ENCODE results near the gene TGFB2. TPM values are rescaled to one million over a fixed set of nuclear protein-coding genes. Genes with fewer than 3 reads are reported as not detected.

The TGFB2 gene
- polyA plus RNA-seq, 1 donor from 2014 or later, result 0.10 TPM

DNA sequence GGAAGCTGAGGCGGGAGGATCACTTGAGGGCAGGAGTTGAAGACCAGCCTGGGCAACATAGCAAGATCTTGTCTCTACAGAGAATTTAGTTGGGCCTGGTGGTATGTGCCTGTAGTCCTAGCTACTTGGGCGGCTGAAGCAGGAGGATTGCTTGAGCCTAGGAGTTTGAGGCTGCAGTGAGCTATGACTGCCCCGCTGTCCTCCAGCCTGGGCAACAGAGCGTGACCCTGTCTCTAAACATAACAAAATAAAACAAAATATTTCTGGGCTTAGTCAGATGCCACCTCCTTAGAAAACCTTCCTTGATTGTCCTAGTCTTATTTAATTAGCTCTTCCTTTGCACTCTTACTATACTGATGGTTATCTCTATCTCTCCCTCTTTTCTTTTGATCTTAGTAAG lies 8.5 kb downstream of the TGFB2 start:
- Histone ChIP-seq H4K20me1 (ENCODE audit: insufficient read depth) (no peaks in the 10 kb centered on the region), H3K36me3 (ENCODE audit: insufficient read depth, low read length) (no peaks in the 10 kb centered on the region), H3K4me2 (ENCODE audit: low read length) (no peak overlapping the region), H3K9me2 (ENCODE audit: insufficient read depth, low read length) (no peaks in the 10 kb centered on the region), H3K27ac (ENCODE audit: low read length) (no peak overlapping the region), H3K4me3 (ENCODE audit: low read length) (no peak overlapping the region), H3K27me3 (ENCODE audit: insufficient read depth, low read depth, low read length) (no peaks in the 10 kb centered on the region), H3K9me3 (ENCODE audit: low read length) (no peaks in the 10 kb centered on the region), H3F3A (ENCODE audit: insufficient read depth, low read length, poor library complexity, severe bottlenecking) (no peaks in the 10 kb centered on the region), H2AFZ (ENCODE audit: low read depth, low read length) (no peak overlapping the region), H3K79me2 (replicated peaks; ENCODE audit: insufficient read depth, low read length) (no peaks in the 10 kb centered on the region), H3K9ac (ENCODE audit: low read length) (no peak overlapping the region)
- TF ChIP-seq SMC3 (conservative IDR thresholded peaks at IDR 0.05; ENCODE audit: poor library complexity) (no peak), TAF1 (IDR thresholded peaks at IDR 0.05; ENCODE audit: low read depth) (no peak), RAD21 (conservative IDR thresholded peaks at IDR 0.05) (no peak), EZH2 (IDR thresholded peaks at IDR 0.05; ENCODE audit: borderline replicate concordance, insufficient read depth, low read length, poor library complexity, severe bottlenecking) (no peak), MXI1 (conservative IDR thresholded peaks at IDR 0.05; ENCODE audit: poor library complexity, severe bottlenecking) (no peak), EP300 (conservative IDR thresholded peaks at IDR 0.05; ENCODE audit: poor library complexity, severe bottlenecking) (no peak), POLR2AphosphoS5 (IDR thresholded peaks at IDR 0.05) (no peak)
- TF ChIP-seq, protein P1, sequence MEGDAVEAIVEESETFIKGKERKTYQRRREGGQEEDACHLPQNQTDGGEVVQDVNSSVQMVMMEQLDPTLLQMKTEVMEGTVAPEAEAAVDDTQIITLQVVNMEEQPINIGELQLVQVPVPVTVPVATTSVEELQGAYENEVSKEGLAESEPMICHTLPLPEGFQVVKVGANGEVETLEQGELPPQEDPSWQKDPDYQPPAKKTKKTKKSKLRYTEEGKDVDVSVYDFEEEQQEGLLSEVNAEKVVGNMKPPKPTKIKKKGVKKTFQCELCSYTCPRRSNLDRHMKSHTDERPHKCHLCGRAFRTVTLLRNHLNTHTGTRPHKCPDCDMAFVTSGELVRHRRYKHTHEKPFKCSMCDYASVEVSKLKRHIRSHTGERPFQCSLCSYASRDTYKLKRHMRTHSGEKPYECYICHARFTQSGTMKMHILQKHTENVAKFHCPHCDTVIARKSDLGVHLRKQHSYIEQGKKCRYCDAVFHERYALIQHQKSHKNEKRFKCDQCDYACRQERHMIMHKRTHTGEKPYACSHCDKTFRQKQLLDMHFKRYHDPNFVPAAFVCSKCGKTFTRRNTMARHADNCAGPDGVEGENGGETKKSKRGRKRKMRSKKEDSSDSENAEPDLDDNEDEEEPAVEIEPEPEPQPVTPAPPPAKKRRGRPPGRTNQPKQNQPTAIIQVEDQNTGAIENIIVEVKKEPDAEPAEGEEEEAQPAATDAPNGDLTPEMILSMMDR (IDR thresholded peaks at IDR 0.05; ENCODE audit: poor library complexity, severe bottlenecking), result no peak
- TF ChIP-seq, protein P2, sequence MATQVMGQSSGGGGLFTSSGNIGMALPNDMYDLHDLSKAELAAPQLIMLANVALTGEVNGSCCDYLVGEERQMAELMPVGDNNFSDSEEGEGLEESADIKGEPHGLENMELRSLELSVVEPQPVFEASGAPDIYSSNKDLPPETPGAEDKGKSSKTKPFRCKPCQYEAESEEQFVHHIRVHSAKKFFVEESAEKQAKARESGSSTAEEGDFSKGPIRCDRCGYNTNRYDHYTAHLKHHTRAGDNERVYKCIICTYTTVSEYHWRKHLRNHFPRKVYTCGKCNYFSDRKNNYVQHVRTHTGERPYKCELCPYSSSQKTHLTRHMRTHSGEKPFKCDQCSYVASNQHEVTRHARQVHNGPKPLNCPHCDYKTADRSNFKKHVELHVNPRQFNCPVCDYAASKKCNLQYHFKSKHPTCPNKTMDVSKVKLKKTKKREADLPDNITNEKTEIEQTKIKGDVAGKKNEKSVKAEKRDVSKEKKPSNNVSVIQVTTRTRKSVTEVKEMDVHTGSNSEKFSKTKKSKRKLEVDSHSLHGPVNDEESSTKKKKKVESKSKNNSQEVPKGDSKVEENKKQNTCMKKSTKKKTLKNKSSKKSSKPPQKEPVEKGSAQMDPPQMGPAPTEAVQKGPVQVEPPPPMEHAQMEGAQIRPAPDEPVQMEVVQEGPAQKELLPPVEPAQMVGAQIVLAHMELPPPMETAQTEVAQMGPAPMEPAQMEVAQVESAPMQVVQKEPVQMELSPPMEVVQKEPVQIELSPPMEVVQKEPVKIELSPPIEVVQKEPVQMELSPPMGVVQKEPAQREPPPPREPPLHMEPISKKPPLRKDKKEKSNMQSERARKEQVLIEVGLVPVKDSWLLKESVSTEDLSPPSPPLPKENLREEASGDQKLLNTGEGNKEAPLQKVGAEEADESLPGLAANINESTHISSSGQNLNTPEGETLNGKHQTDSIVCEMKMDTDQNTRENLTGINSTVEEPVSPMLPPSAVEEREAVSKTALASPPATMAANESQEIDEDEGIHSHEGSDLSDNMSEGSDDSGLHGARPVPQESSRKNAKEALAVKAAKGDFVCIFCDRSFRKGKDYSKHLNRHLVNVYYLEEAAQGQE (IDR thresholded peaks at IDR 0.05; ENCODE audit: borderline replicate concordance), result no peak

DNA sequence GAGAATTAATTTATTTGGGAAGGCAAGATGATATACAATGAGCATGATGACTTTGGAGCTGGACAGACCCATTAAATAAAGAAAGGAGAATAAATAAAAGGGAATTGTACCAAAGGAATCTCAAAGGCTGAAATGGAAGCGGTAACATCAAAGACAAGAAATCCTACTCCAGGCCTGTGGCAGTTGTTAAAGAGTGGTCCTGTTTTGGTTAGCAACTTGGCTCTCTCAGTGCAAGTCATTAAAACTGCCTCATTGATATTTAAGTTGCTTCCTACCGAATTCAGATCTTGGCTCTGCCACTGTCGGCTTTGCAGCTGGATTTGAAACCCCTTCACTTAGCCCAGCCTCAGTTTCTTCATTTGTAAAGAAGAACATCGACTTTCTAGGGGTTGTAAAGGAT lies 10.1 kb downstream of the TGFB2 start:
- TF ChIP-seq EP300 (conservative IDR thresholded peaks at IDR 0.05; ENCODE audit: poor library complexity, severe bottlenecking) (no peak), POLR2AphosphoS5 (IDR thresholded peaks at IDR 0.05) (no peak), TAF1 (IDR thresholded peaks at IDR 0.05; ENCODE audit: low read depth) (no peak), MXI1 (conservative IDR thresholded peaks at IDR 0.05; ENCODE audit: poor library complexity, severe bottlenecking) (no peak), RAD21 (conservative IDR thresholded peaks at IDR 0.05) (no peak), EZH2 (IDR thresholded peaks at IDR 0.05; ENCODE audit: borderline replicate concordance, insufficient read depth, low read length, poor library complexity, severe bottlenecking) (no peak), SMC3 (conservative IDR thresholded peaks at IDR 0.05; ENCODE audit: poor library complexity) (no peak)
- TF ChIP-seq, protein P2 (IDR thresholded peaks at IDR 0.05; ENCODE audit: borderline replicate concordance), result no peak
- TF ChIP-seq, protein P1 (IDR thresholded peaks at IDR 0.05; ENCODE audit: poor library complexity, severe bottlenecking), result no peak
- H3K27me3 ChIP-seq (ENCODE audit: insufficient read depth, low read depth, low read length), result no peaks in the 10 kb centered on the region
- H3K9me2 ChIP-seq (ENCODE audit: insufficient read depth, low read length), result no peaks in the 10 kb centered on the region
- no peak overlapping the region for H2AFZ ChIP-seq (ENCODE audit: low read depth, low read length)
- H4K20me1 ChIP-seq (ENCODE audit: insufficient read depth), result no peaks in the 10 kb centered on the region
- no peak overlapping the region for H3K9ac ChIP-seq (ENCODE audit: low read length)
- no peaks in the 10 kb centered on the region for H3F3A ChIP-seq (ENCODE audit: insufficient read depth, low read length, poor library complexity, severe bottlenecking)
- H3K79me2 ChIP-seq (replicated peaks; ENCODE audit: insufficient read depth, low read length), result no peaks in the 10 kb centered on the region
- H3K4me2 ChIP-seq (ENCODE audit: low read length), result no peak overlapping the region
- no peaks in the 10 kb centered on the region for H3K36me3 ChIP-seq (ENCODE audit: insufficient read depth, low read length)
- no peak overlapping the region for H3K4me3 ChIP-seq (ENCODE audit: low read length)
- no peak overlapping the region for H3K27ac ChIP-seq (ENCODE audit: low read length)
- no peaks in the 10 kb centered on the region for H3K9me3 ChIP-seq (ENCODE audit: low read length)

Data from neural cell (in vitro differentiated cells).